Dorsolateral prefrontal cortex (tissue), 118 donors: ENCODE results near the gene STAG3. TPM values are rescaled to one million over a fixed set of nuclear protein-coding genes. Genes with fewer than 3 reads are reported as not detected.

ENCODE experiments used
- microRNA-seq, 43 experiments: library from miRNA; unstranded; fragments of <30 nt; microRNA quantifications; one replicate each; pipeline ENCODE4 v1.2.0, GENCODE V29; 2022
- total RNA-seq, 120 experiments: library from RNA; stranded (reverse); gene quantifications; one replicate each; pipeline versions ENCODE4 v1.2.3 to v1.2.4, GENCODE V29; 2022

The STAG3 gene
- total RNA-seq, 120 experiments from 2014 or later, result 0.87 to 7.2 (median 2.7) TPM

Small RNA genes within 50 kb of the gene (microRNA-seq; reads per million reads assigned to microRNA genes)
- 0 to 0.52 (median 0) reads per million in 43 experiments for gene MIR4658

Other genes with a start within 250 kb of the STAG3 start
- 1 to 10 TPM in 12 of 120 experiments, under 1 TPM in 45, not detected in 63; 0.36 to 2.7 (median 0.73) TPM for gene GJC3, start 248.3 kb upstream of the STAG3 start, total RNA-seq
- gene AZGP1, start 201.9 kb upstream of the STAG3 start, total RNA-seq, result 100 to 1,000 TPM in 1 of 120 experiments, 10 to 100 TPM in 92, 1 to 10 TPM in 27; 3.4 to 103 (median 21.2) TPM
- gene ZKSCAN1, start 162.3 kb upstream of the STAG3 start, total RNA-seq, result 100 to 1,000 TPM in 118 of 120 experiments, 10 to 100 TPM in 2; 96.1 to 181 (median 132) TPM
- 10 to 100 TPM in 107 of 120 experiments, 1 to 10 TPM in 13; 8.2 to 18.7 (median 13.4) TPM for gene ZSCAN21, start 128.1 kb upstream of the STAG3 start, total RNA-seq
- 10 to 100 TPM; 17.5 to 42.7 (median 26.8) TPM for gene ZNF3, start 96.2 kb upstream of the STAG3 start, total RNA-seq
- 100 to 1,000 TPM in 100 of 120 experiments, 10 to 100 TPM in 20; 82.0 to 137 (median 116) TPM for gene COPS6, start 88.9 kb upstream of the STAG3 start, total RNA-seq
- gene MCM7, start 76.5 kb upstream of the STAG3 start, total RNA-seq, result 10 to 100 TPM; 19.4 to 81.4 (median 38.0) TPM
- gene AP4M1, start 76.3 kb upstream of the STAG3 start, total RNA-seq, result 10 to 100 TPM; 11.3 to 28.4 (median 19.5) TPM
- gene TAF6, start 58.6 kb upstream of the STAG3 start, total RNA-seq, result 10 to 100 TPM; 46.6 to 98.0 (median 72.6) TPM
- gene CNPY4, start 58.3 kb upstream of the STAG3 start, total RNA-seq, result 10 to 100 TPM in 119 of 120 experiments, 1 to 10 TPM in 1; 9.7 to 27.8 (median 16.8) TPM
- 10 to 100 TPM in 78 of 120 experiments, 1 to 10 TPM in 42; 5.6 to 16.5 (median 11.0) TPM for gene MBLAC1, start 51.0 kb upstream of the STAG3 start, total RNA-seq
- 100 to 1,000 TPM in 106 of 120 experiments, 10 to 100 TPM in 14; 88.6 to 150 (median 113) TPM for gene LAMTOR4, start 29.0 kb upstream of the STAG3 start, total RNA-seq
- 10 to 100 TPM; 16.3 to 52.5 (median 30.3) TPM for gene TRAPPC14, start 19.2 kb upstream of the STAG3 start, total RNA-seq
- gene GAL3ST4, start 9.3 kb upstream of the STAG3 start, total RNA-seq, result 10 to 100 TPM in 13 of 120 experiments, 1 to 10 TPM in 107; 2.6 to 14.0 (median 6.2) TPM
- 1 to 10 TPM in 118 of 120 experiments, under 1 TPM in 2; 0.84 to 7.1 (median 2.4) TPM for gene GPC2, start 537 bp upstream of the STAG3 start, total RNA-seq
- gene PVRIG, start 42.0 kb downstream of the STAG3 start, total RNA-seq, result 1 to 10 TPM in 5 of 120 experiments, under 1 TPM in 4, not detected in 111; 0.36 to 2.3 (median 1.4) TPM
- under 1 TPM in 2 of 120 experiments, not detected in 118; 0.25 to 0.30 TPM for gene SPDYE3, start 129.8 kb downstream of the STAG3 start, total RNA-seq
- 100 to 1,000 TPM in 5 of 120 experiments, 10 to 100 TPM in 115; 29.6 to 137 (median 52.9) TPM for gene PILRB, start 180.2 kb downstream of the STAG3 start, total RNA-seq
- gene PILRA, start 195.6 kb downstream of the STAG3 start, total RNA-seq, result 10 to 100 TPM in 107 of 120 experiments, 1 to 10 TPM in 13; 7.1 to 48.0 (median 17.7) TPM